Thyroid gland (tissue), 4 donors: ENCODE data around the gene LRMDA.

Experiments used
- CTCF ChIP-seq, 6 experiments: fragments of 200-600 bp in 3 of 6; fragments of 450-650 bp in 3 of 6; sonication (generic) in 3 of 6; IDR thresholded peaks; one replicate each; pipeline ENCODE4 v1.5.1; 2016 to 2019; ENCODE audit warnings: antibody characterized with exemption in 6 of 6, mild to moderate bottlenecking in 2 of 6, inconsistent platforms in 1 of 6, moderate library complexity in 1 of 6
- POLR2A ChIP-seq, 2 donors: fragments of 450-650 bp; IDR thresholded peaks; one replicate each; pipeline ENCODE4 v1.6.1; 2017; ENCODE audit warnings: antibody characterized with exemption in 2 of 2, mild to moderate bottlenecking in 2 of 2, moderate library complexity in 1 of 2

- TF ChIP-seq CTCF (IDR thresholded peaks at IDR 0.05) (no peak), POLR2A (IDR thresholded peaks at IDR 0.05) (no peak)
Observed at GRCh38 chr10:75935240-75935639, 503.8 kb downstream of the LRMDA start.
